ENCODE results near the gene ME3. TPM values are rescaled to one million over a fixed set of nuclear protein-coding genes. Genes with fewer than 3 reads are reported as not detected.

The ME3 gene
- total and polyA plus RNA-seq, 2 donors (not counting 1 experiment from before 2014, with no cell fraction given), result 1.3 TPM; not detected in 1

DNA sequence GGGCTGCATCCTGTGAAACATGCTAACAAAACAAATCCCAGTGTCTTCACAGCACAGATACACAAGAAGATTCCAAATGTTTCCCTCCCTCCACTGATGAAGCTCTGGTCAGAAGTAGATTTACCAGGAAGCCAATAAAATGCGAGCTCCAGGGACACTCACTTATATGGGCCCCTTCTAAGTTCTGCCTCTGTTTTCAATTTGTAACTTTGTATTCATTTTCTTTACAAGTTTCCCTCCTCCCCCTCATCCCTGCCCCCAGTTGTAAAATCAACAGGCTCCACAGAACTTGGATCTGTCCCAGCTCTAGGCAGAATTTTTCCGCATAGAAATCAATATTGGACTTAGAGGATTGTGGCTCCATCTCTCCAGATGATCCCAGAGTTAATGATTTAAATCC, 48.1 kb upstream of the ME3 start:
- Mint-ChIP-seq H3K4me3 (no peak overlapping the region), H3K9me3 (ENCODE audit: insufficient read depth) (peaks cover 2% of the 10 kb centered on the region), H3K4me1 (no peaks in the 10 kb centered on the region), H3K27ac (no peak overlapping the region), H3K27me3 (peaks cover 4% of the 10 kb centered on the region)
- 20% methylated on average over 1 of the region's 2 CpGs for WGBS (ENCODE audit: insufficient coverage)
- Histone ChIP-seq H3K27ac (ENCODE audit: low read length in 2 of 2) (no peak overlapping the region), H2AFZ (ENCODE audit: insufficient read depth, low read depth, low read length, poor library complexity, severe bottlenecking) (no peak overlapping the region), H3K9me3 (ENCODE audit: control extremely low read depth in 1 of 3, control insufficient read depth in 2 of 3, insufficient read depth in 1 of 3, low read length in 2 of 3) (no peaks in the 10 kb centered on the region), H3K4me3 (ENCODE audit: control extremely low read depth in 1 of 5, extremely low read depth in 1 of 5, insufficient read depth in 1 of 5, low read depth in 2 of 5, low read length in 4 of 5) (no peak overlapping the region), H3K79me2 (ENCODE audit: control insufficient read depth, insufficient read depth, low read length) (no peaks in the 10 kb centered on the region), H3K27me3 (replicated peaks in 1 of 4; ENCODE audit: control extremely low read depth in 1 of 4, control insufficient read depth in 3 of 4, insufficient read depth in 4 of 4, low read length in 3 of 4) (no peaks in the 10 kb centered on the region), H3K4me2 (replicated peaks; ENCODE audit: low read depth, low read length, poor library complexity, severe bottlenecking) (no peak overlapping the region), H3K4me1 (ENCODE audit: control insufficient read depth in 2 of 2, insufficient read depth in 2 of 2, low read length in 2 of 2) (no peaks in the 10 kb centered on the region), H3K36me3 (replicated peaks in 1 of 2; ENCODE audit: control extremely low read depth in 1 of 2, control insufficient read depth in 1 of 2, extremely low read depth in 1 of 2, insufficient read depth in 2 of 2, low read length in 1 of 2) (no peaks in the 10 kb centered on the region), H4K20me1 (ENCODE audit: control insufficient read depth, insufficient read depth, low read length, poor library complexity, severe bottlenecking) (no peaks in the 10 kb centered on the region), H3K9ac (ENCODE audit: low read length) (no peak overlapping the region)
- POLR2A ChIA-PET, result no interaction called here
- DNase-seq (no peak), ATAC-seq (ENCODE audit: low read depth) (no peak)
- CTCF ChIA-PET, result no interaction called here
- TF ChIP-seq, protein P1, sequence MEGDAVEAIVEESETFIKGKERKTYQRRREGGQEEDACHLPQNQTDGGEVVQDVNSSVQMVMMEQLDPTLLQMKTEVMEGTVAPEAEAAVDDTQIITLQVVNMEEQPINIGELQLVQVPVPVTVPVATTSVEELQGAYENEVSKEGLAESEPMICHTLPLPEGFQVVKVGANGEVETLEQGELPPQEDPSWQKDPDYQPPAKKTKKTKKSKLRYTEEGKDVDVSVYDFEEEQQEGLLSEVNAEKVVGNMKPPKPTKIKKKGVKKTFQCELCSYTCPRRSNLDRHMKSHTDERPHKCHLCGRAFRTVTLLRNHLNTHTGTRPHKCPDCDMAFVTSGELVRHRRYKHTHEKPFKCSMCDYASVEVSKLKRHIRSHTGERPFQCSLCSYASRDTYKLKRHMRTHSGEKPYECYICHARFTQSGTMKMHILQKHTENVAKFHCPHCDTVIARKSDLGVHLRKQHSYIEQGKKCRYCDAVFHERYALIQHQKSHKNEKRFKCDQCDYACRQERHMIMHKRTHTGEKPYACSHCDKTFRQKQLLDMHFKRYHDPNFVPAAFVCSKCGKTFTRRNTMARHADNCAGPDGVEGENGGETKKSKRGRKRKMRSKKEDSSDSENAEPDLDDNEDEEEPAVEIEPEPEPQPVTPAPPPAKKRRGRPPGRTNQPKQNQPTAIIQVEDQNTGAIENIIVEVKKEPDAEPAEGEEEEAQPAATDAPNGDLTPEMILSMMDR (IDR thresholded peaks at IDR 0.05), result no peak
- no peak for TF ChIP-seq EZH2 (IDR thresholded peaks at IDR 0.05; ENCODE audit: borderline replicate concordance, insufficient read depth, low read depth, low read length, poor library complexity, severe bottlenecking)
- intact Hi-C loops (cut with micrococcal nuclease), result no loop called here

GRCh38 chr11:86719781-86720463, 47.5 kb upstream of the ME3 start:
- H3K4me3 Mint-ChIP-seq, result no peak overlapping the region
- ChIA-PET POLR2A (no interaction called here), CTCF (no interaction called here)
- no peak overlapping the region for H3K27ac ChIP-seq (ENCODE audit: low read length in 2 of 2)
- no peak for TF ChIP-seq EZH2 (IDR thresholded peaks at IDR 0.05; ENCODE audit: borderline replicate concordance, insufficient read depth, low read depth, low read length, poor library complexity, severe bottlenecking)
- TF ChIP-seq, protein P1 (IDR thresholded peaks at IDR 0.05), result no peak
- H2AFZ ChIP-seq (ENCODE audit: insufficient read depth, low read depth, low read length, poor library complexity, severe bottlenecking), result no peak overlapping the region
- no peaks in the 10 kb centered on the region for H4K20me1 ChIP-seq (ENCODE audit: control insufficient read depth, insufficient read depth, low read length, poor library complexity, severe bottlenecking)
- no peak overlapping the region for H3K4me2 ChIP-seq (replicated peaks; ENCODE audit: low read depth, low read length, poor library complexity, severe bottlenecking)
- no peaks in the 10 kb centered on the region for H3K27me3 ChIP-seq (replicated peaks in 1 of 4; ENCODE audit: control extremely low read depth in 1 of 4, control insufficient read depth in 3 of 4, insufficient read depth in 4 of 4, low read length in 3 of 4)
- no peaks in the 10 kb centered on the region for H3K4me1 ChIP-seq (ENCODE audit: control insufficient read depth in 2 of 2, insufficient read depth in 2 of 2, low read length in 2 of 2)
- no peaks in the 10 kb centered on the region for H3K79me2 ChIP-seq (ENCODE audit: control insufficient read depth, insufficient read depth, low read length)
- H3K9me3 ChIP-seq (ENCODE audit: control extremely low read depth in 1 of 3, control insufficient read depth in 2 of 3, insufficient read depth in 1 of 3, low read length in 2 of 3), result no peaks in the 10 kb centered on the region
- H3K27ac Mint-ChIP-seq, result no peak overlapping the region
- H3K36me3 ChIP-seq (replicated peaks in 1 of 2; ENCODE audit: control extremely low read depth in 1 of 2, control insufficient read depth in 1 of 2, extremely low read depth in 1 of 2, insufficient read depth in 2 of 2, low read length in 1 of 2), result no peaks in the 10 kb centered on the region
- intact Hi-C loops (cut with micrococcal nuclease), result no loop called here
- H3K4me3 ChIP-seq (ENCODE audit: control extremely low read depth in 1 of 5, extremely low read depth in 1 of 5, insufficient read depth in 1 of 5, low read depth in 2 of 5, low read length in 4 of 5), result no peak overlapping the region
- no CpG with 5 or more reads among the region's 1 CpG for WGBS (ENCODE audit: insufficient coverage)
- peaks cover 2% of the 10 kb centered on the region for H3K9me3 Mint-ChIP-seq (ENCODE audit: insufficient read depth)
- ATAC-seq (ENCODE audit: low read depth) (no peak), DNase-seq (no peak)
- no peaks in the 10 kb centered on the region for H3K4me1 Mint-ChIP-seq
- H3K9ac ChIP-seq (ENCODE audit: low read length), result no peak overlapping the region
- peaks cover 4% of the 10 kb centered on the region for H3K27me3 Mint-ChIP-seq
